Upper lobe of left lung (tissue), 4 donors: ENCODE data around the gene MRPL22.

Experiments
- CTCF ChIP-seq, 6 experiments: fragments of 450-650 bp in 4 of 6; fragments of 200-600 bp in 2 of 6; sonication (generic) in 2 of 6; IDR thresholded peaks; one replicate each; pipeline ENCODE4 v1.5.1; 2016 to 2019; ENCODE audit warnings: antibody characterized with exemption in 6 of 6
- EP300 ChIP-seq, 4 donors: sonication (generic); formaldehyde crosslinking; IDR thresholded peaks; one replicate each; pipeline ENCODE4 v1.5.1; 2017; ENCODE audit warnings: antibody characterized with exemption in 4 of 4, control low read depth in 2 of 4
- POLR2A ChIP-seq, 4 donors: fragments of 450-650 bp; IDR thresholded peaks; one replicate each; pipeline ENCODE4 v1.5.1; 2016 to 2017; ENCODE audit warnings: antibody characterized with exemption in 4 of 4, mild to moderate bottlenecking in 2 of 4

- TF ChIP-seq CTCF (IDR thresholded peaks at IDR 0.05) (no peak), POLR2A (IDR thresholded peaks at IDR 0.05) (no peak), EP300 (IDR thresholded peaks at IDR 0.05) (no peak)
Observed at GRCh38 chr5:154989626-154990025, 48.8 kb downstream of the MRPL22 start.
